NCI-H1417 (cell line): Measurements from ENCODE around the gene PDIK1L.

Experiments
- DNase-seq, 3 experiments: peaks; one replicate each; lab custom pipeline; 2025; lab: John Stamatoyannopoulos, UW

PDIK1L gene

DNA sequence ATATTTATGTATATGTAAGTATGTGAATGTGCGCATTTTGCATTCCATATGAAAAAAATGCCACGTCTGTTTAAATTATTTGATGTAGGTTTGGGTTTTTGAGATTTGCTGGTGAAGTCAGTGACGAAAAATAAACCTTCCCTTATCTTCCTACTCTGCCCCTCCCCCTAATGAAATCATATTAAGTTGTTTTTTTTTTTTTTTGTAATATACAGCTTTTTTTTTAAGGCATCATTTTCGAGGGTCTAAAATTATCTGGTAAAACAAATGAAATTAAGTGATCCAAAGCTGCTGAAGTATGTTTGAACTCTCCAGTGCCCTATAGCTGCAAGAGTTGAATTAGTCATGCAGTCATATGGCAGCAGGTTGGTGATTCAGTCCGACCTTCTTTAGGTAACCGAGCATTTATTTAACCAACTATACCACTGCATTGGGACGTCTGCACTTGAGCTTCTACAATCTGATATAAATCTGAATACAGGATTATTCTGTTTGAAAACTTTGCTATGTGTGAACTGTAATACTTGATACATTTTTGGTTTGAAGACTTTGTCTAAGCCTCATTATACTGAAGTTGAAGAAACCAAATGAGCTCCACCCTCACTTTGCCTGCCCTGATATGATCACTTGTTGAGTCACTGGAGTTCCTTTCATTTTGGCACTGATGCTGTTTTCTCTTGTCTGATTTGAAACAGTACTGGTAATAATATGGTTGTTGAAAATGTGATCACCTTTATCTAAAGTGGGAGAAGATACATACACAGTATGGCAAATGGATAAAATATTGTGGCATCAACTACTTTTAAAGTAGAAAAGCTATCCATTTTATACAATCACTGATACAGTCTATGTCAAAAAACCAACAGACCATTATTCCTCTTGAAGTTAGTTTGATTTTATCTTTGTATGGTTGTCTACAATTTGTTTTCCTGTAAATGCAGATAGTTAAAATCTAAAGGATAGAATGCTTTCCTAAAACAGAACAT lies 11.7 kb downstream of the PDIK1L start:
- DNase-seq, result no peak

- DNase-seq, result no peak
Observed at GRCh38 chr1:26124418-26125331, 13.1 kb downstream of the PDIK1L start.

GRCh38 chr1:26125382-26125781 lies 13.8 kb downstream of the PDIK1L start:
- no peak for DNase-seq

- no peak for DNase-seq
Observed at GRCh38 chr1:26125946-26126320, 14.3 kb downstream of the PDIK1L start.

- peak in 2 of 3 experiments; percentile 59 to 97 for DNase-seq
Observed at GRCh38 chr1:26126321-26127084, 14.9 kb downstream of the PDIK1L start.

DNA sequence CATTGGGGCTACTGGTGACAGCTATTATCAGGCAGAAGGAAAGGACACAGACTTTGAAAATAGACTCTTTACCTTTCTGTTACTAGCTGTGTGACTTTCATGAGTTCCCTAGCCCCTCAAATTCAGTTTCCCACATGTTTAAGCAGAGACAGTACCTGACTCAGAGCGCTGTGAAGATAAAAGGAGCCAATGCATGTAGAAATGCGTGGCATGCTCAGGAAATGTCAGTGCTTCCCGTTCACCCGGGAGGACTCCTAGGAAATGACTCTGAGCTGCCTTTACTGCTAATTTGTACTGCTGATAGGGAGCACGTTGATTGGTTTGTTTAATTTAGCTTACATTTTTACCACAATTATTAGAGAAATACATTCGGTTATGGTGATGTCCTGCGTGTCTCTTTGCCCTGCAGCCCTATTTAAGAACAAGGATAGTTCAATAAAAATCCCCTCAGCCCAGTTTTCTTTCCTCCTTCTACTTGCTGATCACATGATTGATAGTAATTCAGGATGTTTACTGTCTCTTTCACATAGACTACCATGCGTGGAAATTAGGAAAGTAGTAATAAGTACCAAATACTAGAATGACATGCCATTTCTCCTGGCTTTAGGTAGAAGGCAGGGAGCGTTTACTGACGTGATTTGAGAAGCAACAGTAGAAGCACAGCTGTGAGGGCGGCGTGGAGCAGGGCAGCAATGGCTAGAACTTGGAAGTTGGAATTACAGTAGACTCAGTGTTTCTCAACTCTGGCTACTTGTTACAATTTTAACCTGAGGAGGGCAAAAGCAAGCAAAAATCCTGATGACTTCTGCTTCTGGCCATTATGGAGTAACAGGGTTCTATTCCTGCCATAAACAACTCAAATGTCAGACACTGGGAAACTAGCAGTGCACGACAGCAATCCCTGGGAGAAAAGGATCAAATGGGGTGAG lies 15.9 kb downstream of the PDIK1L start:
- DNase-seq, result no peak

DNA sequence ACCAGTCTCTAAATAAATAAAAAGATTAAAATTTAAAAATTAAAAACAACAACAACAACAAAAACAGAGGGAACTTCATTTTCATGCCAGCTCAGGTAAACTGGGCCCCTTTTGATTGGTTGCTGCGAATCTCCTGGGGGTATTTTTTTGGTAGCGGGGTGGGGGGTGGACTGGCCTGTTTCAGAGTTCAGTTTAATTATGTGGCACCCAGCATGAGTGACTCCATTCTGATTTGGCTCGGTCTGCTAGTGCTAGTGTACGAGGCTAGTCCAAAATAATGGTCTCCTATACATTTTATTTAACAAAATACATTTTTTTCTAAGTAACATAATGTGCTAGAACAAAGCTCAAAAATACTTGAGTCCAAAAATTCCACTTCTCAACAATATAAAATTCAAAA lies 18.2 kb downstream of the PDIK1L start:
- no peak for DNase-seq

GRCh38 chr1:26130695-26131094 lies 19.1 kb downstream of the PDIK1L start:
- no peak for DNase-seq

DNA sequence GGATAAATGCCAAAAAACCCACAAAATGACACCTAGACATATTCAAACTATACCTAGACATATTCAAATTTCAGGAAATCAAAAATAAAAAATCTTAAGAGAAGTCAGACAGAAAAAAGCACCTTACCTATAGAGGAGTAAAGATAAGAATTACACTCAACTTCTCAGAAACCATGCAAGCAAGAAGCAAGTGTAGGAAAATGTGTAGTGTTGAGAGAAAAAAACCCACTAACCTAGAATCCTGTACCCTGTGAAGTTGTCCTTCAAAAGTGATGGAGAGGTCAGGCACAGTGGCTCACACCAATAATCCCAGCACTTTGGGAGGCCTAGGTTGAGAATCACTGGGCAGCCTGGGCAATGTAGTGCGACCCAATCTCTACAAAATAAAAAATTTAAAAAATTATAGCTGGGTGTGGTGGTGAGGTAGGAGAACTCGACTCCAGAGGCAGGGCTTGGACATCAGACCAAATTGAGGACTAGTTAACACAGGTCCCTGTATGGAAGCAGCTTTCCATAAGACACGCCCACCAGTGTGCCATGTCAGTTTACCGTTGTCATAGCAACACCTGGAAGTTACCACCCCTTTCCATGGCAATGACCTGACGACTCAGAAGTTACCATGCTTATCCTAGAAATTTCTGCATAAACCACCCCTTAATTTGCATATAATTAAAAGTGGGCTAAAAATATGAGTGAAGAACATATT lies 20.7 kb downstream of the PDIK1L start:
- peak in 1 of 3 experiments; percentile 15 for DNase-seq

DNA sequence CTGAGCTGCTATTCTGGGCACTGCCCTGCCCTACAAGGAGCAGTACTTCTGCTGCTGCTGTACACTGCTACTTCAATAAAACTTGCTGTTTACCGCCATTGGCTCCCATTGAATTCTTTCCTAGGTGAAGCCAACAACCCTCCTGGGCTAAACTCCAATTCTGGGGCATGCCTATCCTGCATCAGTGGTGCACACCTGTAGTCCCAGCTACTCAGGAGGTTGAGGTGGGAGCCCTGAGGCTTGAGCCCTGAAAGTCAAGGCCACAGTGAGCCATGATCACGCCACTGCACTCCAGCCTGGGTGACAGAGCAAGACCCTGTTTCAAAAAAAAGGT lies 21.2 kb downstream of the PDIK1L start:
- DNase-seq, result no peak

DNA sequence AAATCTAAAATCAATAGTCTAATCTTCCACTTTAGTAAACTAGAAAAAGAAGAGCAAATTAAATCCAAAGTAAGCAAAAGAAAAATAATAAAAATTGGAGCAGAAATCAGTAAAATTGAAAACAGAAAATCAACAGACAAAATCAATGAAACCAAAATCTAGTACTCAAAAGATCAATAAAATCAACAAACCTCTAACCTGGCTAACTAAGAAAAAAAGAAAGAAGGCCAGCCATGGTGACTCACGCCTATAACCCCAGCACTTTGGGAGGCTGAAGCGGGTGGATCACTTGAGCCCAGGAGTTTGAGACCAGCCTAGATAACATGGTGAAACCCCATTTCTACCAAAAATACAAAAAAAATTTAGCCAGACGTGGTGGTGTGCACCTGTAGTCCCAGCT lies 22.8 kb downstream of the PDIK1L start:
- DNase-seq, result no peak

GRCh38 chr1:26138974-26139558 lies 27.4 kb downstream of the PDIK1L start:
- no peak for DNase-seq

GRCh38 chr1:26142159-26142558 lies 30.5 kb downstream of the PDIK1L start:
- DNase-seq, result no peak

GRCh38 chr1:26145041-26145959 lies 33.7 kb downstream of the PDIK1L start:
- DNase-seq, result peak; percentile 83 to 95 (median 89)

- no peak for DNase-seq
Observed at GRCh38 chr1:26145960-26146294, 34.3 kb downstream of the PDIK1L start.

DNA sequence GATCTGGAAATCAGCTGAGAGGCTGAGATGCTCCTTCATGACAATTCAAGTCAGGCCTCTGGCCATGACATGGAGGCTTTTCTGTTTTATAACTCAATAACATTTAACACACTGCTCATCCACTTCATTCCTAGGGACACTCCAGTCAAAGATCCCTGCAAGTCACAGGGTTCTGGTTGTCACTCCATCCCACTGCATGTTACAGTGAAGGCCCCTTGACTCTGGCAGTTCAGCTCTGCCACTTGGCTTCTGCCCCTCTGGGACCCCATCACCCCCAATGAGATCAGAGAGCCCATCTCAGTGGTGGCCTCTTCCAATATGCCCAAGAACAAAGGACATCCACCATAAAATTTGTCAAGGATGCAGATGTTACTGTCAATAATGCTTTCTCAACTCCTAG lies 37.3 kb downstream of the PDIK1L start:
- no peak for DNase-seq

DNA sequence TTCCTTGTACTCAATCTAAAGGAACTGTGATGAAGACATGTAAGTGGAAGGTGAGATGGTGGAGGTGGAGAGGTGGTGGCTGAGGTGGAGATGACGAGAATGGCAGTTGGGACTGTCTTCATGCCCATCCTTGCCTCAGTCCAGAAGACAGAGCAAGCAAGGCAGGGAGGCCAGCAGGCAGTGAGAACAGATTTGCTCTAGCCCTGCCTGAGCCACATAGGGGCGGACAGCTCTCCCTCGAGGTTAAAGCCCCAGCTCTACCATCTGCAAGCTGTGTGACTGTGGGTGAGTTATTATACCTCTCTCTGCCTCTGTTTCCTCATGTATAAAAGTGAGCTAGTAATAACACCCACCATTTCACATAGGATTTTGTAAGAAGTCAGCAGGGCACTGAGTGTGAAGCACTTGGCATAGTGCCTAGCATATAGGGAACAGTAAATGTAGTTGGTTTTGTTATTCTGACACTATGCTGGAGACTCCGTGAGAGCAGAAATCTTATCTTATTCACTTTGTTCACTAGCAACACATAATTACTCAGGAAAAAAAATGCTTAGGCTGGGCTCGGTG lies 42.4 kb downstream of the PDIK1L start:
- DNase-seq, result no peak

DNA sequence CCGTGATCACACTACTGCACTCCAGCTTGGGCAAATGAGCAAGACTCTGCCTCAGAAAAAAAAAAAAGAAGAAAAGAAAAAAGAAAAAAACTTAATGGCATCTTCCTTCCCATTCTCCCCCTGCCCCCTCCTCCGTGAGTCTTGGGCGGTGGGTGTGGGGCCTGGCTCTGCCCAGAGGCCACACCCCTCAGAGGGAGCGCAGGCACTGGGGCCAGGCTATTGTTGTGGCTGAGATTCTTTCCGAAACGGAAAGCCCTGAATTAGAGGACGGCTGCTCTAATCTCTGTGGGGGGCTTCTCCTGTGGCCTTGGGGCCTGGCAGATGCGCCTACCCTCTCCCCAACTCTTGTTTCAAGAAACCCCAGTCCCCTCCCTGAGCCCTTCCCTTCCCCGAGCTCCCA lies 43.1 kb downstream of the PDIK1L start:
- DNase-seq, result no peak
